HG02759 (cell line): ENCODE measurements around the gene SEMA3C.

Experiments
- ATAC-seq: cut with Tn5 transposase; IDR thresholded peaks from one replicate; pipeline ENCODE4 v1.9.1; 2021; ENCODE audit warnings: mild to moderate bottlenecking, moderate library complexity; ENCODE audit not compliant: unreplicated experiment

Gene SEMA3C

GRCh38 chr7:80748363-80749042 is 170.3 kb downstream of the SEMA3C start:
- no peak for ATAC-seq

GRCh38 chr7:80740778-80741545 is 177.9 kb downstream of the SEMA3C start:
- ATAC-seq: no peak

GRCh38 chr7:80736371-80737125 is 182.3 kb downstream of the SEMA3C start:
- no peak for ATAC-seq

GRCh38 chr7:80735330-80735729 is 183.5 kb downstream of the SEMA3C start:
- no peak for ATAC-seq

- ATAC-seq: no peak
Observed at GRCh38 chr7:80734011-80734410, 184.8 kb downstream of the SEMA3C start.

- no peak for ATAC-seq
Observed at GRCh38 chr7:80733333-80733915, 185.4 kb downstream of the SEMA3C start.

- ATAC-seq: no peak
Observed at GRCh38 chr7:80732630-80733029, 186.2 kb downstream of the SEMA3C start.

GRCh38 chr7:80731281-80731680 is 187.6 kb downstream of the SEMA3C start:
- no peak for ATAC-seq

- ATAC-seq: no peak
Observed at GRCh38 chr7:80729591-80730320, 189.1 kb downstream of the SEMA3C start.

GRCh38 chr7:80726666-80727065 is 192.2 kb downstream of the SEMA3C start:
- ATAC-seq: peak; percentile 44

GRCh38 chr7:80725181-80725611 is 193.7 kb downstream of the SEMA3C start:
- ATAC-seq: no peak

GRCh38 chr7:80724249-80724871 is 194.5 kb downstream of the SEMA3C start:
- ATAC-seq: no peak

- no peak for ATAC-seq
Observed at GRCh38 chr7:80722616-80723195, 196.1 kb downstream of the SEMA3C start.

- ATAC-seq: no peak
Observed at GRCh38 chr7:80721883-80722615, 196.8 kb downstream of the SEMA3C start.

- ATAC-seq: no peak
Observed at GRCh38 chr7:80720146-80720545, 198.7 kb downstream of the SEMA3C start.

GRCh38 chr7:80719261-80719660 is 199.6 kb downstream of the SEMA3C start:
- no peak for ATAC-seq

- ATAC-seq: no peak
Observed at GRCh38 chr7:80711531-80711930, 207.3 kb downstream of the SEMA3C start.

GRCh38 chr7:80708123-80708522 is 210.7 kb downstream of the SEMA3C start:
- ATAC-seq: no peak

- ATAC-seq: no peak
Observed at GRCh38 chr7:80707318-80707717, 211.5 kb downstream of the SEMA3C start.
